HG03280 (cell line): ENCODE measurements around the gene UBAC2.

Experiments used
- ATAC-seq: cut with Tn5 transposase; IDR thresholded peaks from one replicate; pipeline ENCODE4 v1.9.1; 2021; ENCODE audit warnings: mild to moderate bottlenecking, moderate library complexity; ENCODE audit not compliant: unreplicated experiment

The UBAC2 gene

GRCh38 chr13:99289674-99290337, 89.2 kb downstream of the UBAC2 start:
- no peak for ATAC-seq

GRCh38 chr13:99290894-99291293, 90.2 kb downstream of the UBAC2 start:
- ATAC-seq, result no peak

- no peak for ATAC-seq
These were observed 92.5 kb downstream of the UBAC2 start for GRCh38 chr13:99293178-99293577.

- ATAC-seq, result no peak
These were observed 93.5 kb downstream of the UBAC2 start for GRCh38 chr13:99294198-99294597.

GRCh38 chr13:99294958-99295357, 94.3 kb downstream of the UBAC2 start:
- no peak for ATAC-seq

GRCh38 chr13:99295488-99296252, 95.0 kb downstream of the UBAC2 start:
- ATAC-seq, result no peak

GRCh38 chr13:99296398-99296797, 95.7 kb downstream of the UBAC2 start:
- peak; percentile 33 for ATAC-seq

GRCh38 chr13:99297331-99297730, 96.7 kb downstream of the UBAC2 start:
- no peak for ATAC-seq

- ATAC-seq, result no peak
These were observed 97.4 kb downstream of the UBAC2 start for GRCh38 chr13:99298056-99298455.

GRCh38 chr13:99299256-99299919, 98.7 kb downstream of the UBAC2 start:
- no peak for ATAC-seq

- no peak for ATAC-seq
These were observed 99.3 kb downstream of the UBAC2 start for GRCh38 chr13:99299920-99300341.

GRCh38 chr13:99301056-99301838, 100.6 kb downstream of the UBAC2 start:
- ATAC-seq, result no peak

GRCh38 chr13:99301913-99302636, 101.4 kb downstream of the UBAC2 start:
- ATAC-seq, result no peak

- ATAC-seq, result no peak
These were observed 102.2 kb downstream of the UBAC2 start for GRCh38 chr13:99302637-99303505.

GRCh38 chr13:99303863-99304521, 103.3 kb downstream of the UBAC2 start:
- ATAC-seq, result no peak

GRCh38 chr13:99304541-99304940, 103.9 kb downstream of the UBAC2 start:
- no peak for ATAC-seq

GRCh38 chr13:99305158-99305557, 104.5 kb downstream of the UBAC2 start:
- no peak for ATAC-seq

- no peak for ATAC-seq
These were observed 104.9 kb downstream of the UBAC2 start for GRCh38 chr13:99305566-99305965.

- ATAC-seq, result peak; percentile 60
These were observed 106.6 kb downstream of the UBAC2 start, which contains the start of gene GPR183 for GRCh38 chr13:99307247-99307646. GPR183 (minus strand) TSS chr13:99307399; CDS start chr13:99296145, 11,254 bp downstream.
